GM23248 (cell line): Measurements from ENCODE around the gene EFCAB8. TPM values are rescaled to one million over a fixed set of nuclear protein-coding genes. Genes with fewer than 3 reads are reported as not detected.

Source experiments
- DNase-seq: peaks from one replicate; pipeline ENCODE4 v3.0.0-alpha.2; 2015
- H2AFZ ChIP-seq: fragments of 200-600 bp; sonication (generic); 2 replicates; pipeline ENCODE4 v1.6.1; 2016; ENCODE audit warnings: antibody characterized with exemption
- H3F3A ChIP-seq: fragments of 200-600 bp; sonication (generic); 2 replicates; pipeline ENCODE4 v1.6.1; 2016; ENCODE audit warnings: mild to moderate bottlenecking, antibody characterized with exemption, mixed run types; ENCODE audit not compliant: insufficient read depth
- H3K27ac ChIP-seq: fragments of 200-600 bp; sonication (generic); 2 replicates; pipeline ENCODE4 v1.5.1; 2016; ENCODE audit warnings: mild to moderate bottlenecking
- H3K27me3 ChIP-seq: fragments of 200-600 bp; sonication (generic); replicated peaks from 2 replicates; pipeline ENCODE4 v1.6.1; 2016; ENCODE audit warnings: mild to moderate bottlenecking; ENCODE audit not compliant: insufficient read depth
- H3K36me3 ChIP-seq: fragments of 200-600 bp; sonication (generic); 2 replicates; pipeline ENCODE4 v1.6.1; 2016; ENCODE audit warnings: low read depth, mild to moderate bottlenecking
- H3K4me1 ChIP-seq: fragments of 200-600 bp; sonication (generic); 2 replicates; pipeline ENCODE4 v1.6.1; 2016; ENCODE audit warnings: mild to moderate bottlenecking; ENCODE audit not compliant: insufficient read depth
- H3K4me2 ChIP-seq: fragments of 200-600 bp; sonication (generic); one replicate; pipeline ENCODE4 v1.6.1; 2016; ENCODE audit warnings: mild to moderate bottlenecking; ENCODE audit not compliant: unreplicated experiment
- H3K4me3 ChIP-seq: fragments of 200-600 bp; sonication (generic); 2 replicates; pipeline ENCODE4 v1.5.1; 2016; ENCODE audit warnings: mild to moderate bottlenecking
- H3K79me2 ChIP-seq: fragments of 200-600 bp; sonication (generic); 2 replicates; pipeline ENCODE4 v1.6.1; 2016; ENCODE audit warnings: mild to moderate bottlenecking; ENCODE audit not compliant: insufficient read depth
- H3K9ac ChIP-seq: fragments of 200-600 bp; sonication (generic); 2 replicates; pipeline ENCODE4 v1.6.1; 2016; ENCODE audit warnings: mild to moderate bottlenecking
- H3K9me2 ChIP-seq: fragments of 200-600 bp; sonication (generic); 2 replicates; pipeline ENCODE4 v1.6.1; 2016; ENCODE audit warnings: mixed run types, mild to moderate bottlenecking, moderate library complexity; ENCODE audit not compliant: insufficient read depth
- H3K9me3 ChIP-seq: fragments of 200-600 bp; sonication (generic); one replicate; pipeline ENCODE4 v1.6.1; 2017; ENCODE audit warnings: low read depth
- H4K20me1 ChIP-seq: fragments of 200-600 bp; sonication (generic); 2 replicates; pipeline ENCODE4 v1.6.0; 2016; ENCODE audit not compliant: insufficient read depth
- EZH2 ChIP-seq: fragments of 200-600 bp; sonication (generic); IDR thresholded peaks from 2 replicates; pipeline ENCODE4 v1.6.1; 2018; ENCODE audit warnings: antibody characterized with exemption, mild to moderate bottlenecking; ENCODE audit not compliant: insufficient read depth, poor library complexity, severe bottlenecking
- EZH2phosphoT487 ChIP-seq: fragments of 200-600 bp; sonication (generic); IDR thresholded peaks from 2 replicates; pipeline ENCODE4 v1.6.1; 2018; ENCODE audit warnings: antibody characterized with exemption, moderate library complexity, mild to moderate bottlenecking, low read depth; ENCODE audit not compliant: insufficient read depth
- WGBS, 2 experiments: methylation state at CpG; one replicate each; pipeline ENCODE4 v1.1.6; 2015 to 2017; ENCODE audit warnings: low lambda C conversion rate in 2 of 2, low coverage in 1 of 2; ENCODE audit errors: missing lambda C conversion rate in 2 of 2; 5-methylcytosine and 5-hydroxymethylcytosine counted together
- in situ Hi-C: fragments of 300-500 bp; cut with MboI; formaldehyde crosslinking; loops from 2 replicates; pipeline ENCODE4 v1.15.0; 2020
- polyA plus RNA-seq: library from polyadenylated mRNA; unstranded; fragments of >200 nt; fragmentation: Nextera tagmentation; extraction: Ambion mirVana; gene quantifications from 2 replicates; pipeline ENCODE4 v1.2.1, GENCODE V29; 2016
- total RNA-seq: library from RNA; depleted of rRNA; stranded (reverse); fragments of >200 nt; shearing (Covaris generic); gene quantifications from 2 replicates; pipeline ENCODE4 v1.2.3, GENCODE V29; 2014

The EFCAB8 gene
- total and polyA plus RNA-seq, 2 experiments from 2014 or later: not detected

DNA sequence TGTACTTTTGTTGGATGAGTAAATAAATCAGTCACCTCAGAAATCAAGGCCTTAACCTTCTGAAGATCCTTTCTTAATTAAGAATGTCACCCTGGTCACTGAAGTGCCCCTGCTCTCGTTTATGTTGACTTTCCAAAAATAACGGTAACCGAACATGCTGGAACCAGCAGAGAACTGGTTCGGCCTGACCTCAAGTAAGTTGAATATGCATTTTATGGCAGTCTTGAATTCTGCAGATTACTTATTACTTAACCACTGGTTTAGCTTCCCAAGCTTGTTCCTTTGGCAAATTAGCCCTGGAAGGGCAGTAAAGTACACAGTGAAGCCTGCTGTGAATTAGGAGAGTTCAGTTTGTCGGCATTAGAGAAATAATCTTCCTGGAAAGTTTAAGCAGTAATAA is 26.7 kb upstream of the EFCAB8 start:
- Histone ChIP-seq H3K4me1 (peaks cover 29% of the 10 kb centered on the region), H3K4me3 (no peak overlapping the region), H4K20me1 (peaks cover 8% of the 10 kb centered on the region; the same call in 1 of the 2 replicates), H3K9me2 (no peaks in the 10 kb centered on the region), H3K79me2 (peaks cover 97% of the 10 kb centered on the region), H3K27me3 (no peaks in the 10 kb centered on the region), H3F3A (peaks cover 36% of the 10 kb centered on the region), H3K9ac (no peak overlapping the region), H3K4me2 (no peak overlapping the region), H3K36me3 (peaks cover 43% of the 10 kb centered on the region), H3K9me3 (no peaks in the 10 kb centered on the region), H2AFZ (no peak overlapping the region), H3K27ac (no peak overlapping the region)
- no peak for DNase-seq
- in situ Hi-C loops: no loop called here
- WGBS, 2 experiments: 62 to 68% methylated on average over 5 of the region's 5 CpGs
- TF ChIP-seq EZH2phosphoT487 (no peak), EZH2 (no peak)

DNA sequence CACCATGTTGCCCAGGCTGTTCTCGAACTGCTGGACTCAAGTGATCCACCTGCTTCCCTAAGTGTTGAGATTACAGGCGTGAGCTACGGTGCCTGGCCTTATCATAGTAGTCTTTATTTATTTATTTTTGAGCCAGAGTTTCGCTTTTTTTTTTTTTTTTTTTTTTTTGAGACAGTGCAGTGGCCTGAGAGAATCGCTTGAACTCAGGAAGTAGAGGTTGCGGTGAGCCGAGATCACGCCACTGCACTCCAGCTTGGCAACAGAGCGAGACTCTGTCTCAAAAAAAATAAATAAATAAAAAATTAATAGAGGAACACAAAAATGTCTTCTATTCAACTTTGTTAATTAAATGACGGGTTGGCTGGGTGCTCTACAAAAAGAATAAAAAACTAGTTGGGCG is 26.1 kb upstream of the EFCAB8 start:
- TF ChIP-seq EZH2 (no peak), EZH2phosphoT487 (no peak)
- peaks cover 29% of the 10 kb centered on the region for H3K4me1 ChIP-seq
- no peaks in the 10 kb centered on the region for H3K27me3 ChIP-seq
- no peak overlapping the region for H3K4me2 ChIP-seq
- H4K20me1 ChIP-seq: peaks cover 8% of the 10 kb centered on the region; the same call in 1 of the 2 replicates
- WGBS, 2 experiments: 96 to 97% methylated on average over 11 of the region's 11 CpGs
- H3F3A ChIP-seq: peaks cover 36% of the 10 kb centered on the region
- H3K9ac ChIP-seq: no peak overlapping the region
- no peak overlapping the region for H2AFZ ChIP-seq
- in situ Hi-C loops: no loop called here
- no peak overlapping the region for H3K27ac ChIP-seq
- H3K36me3 ChIP-seq: peaks cover 43% of the 10 kb centered on the region
- no peaks in the 10 kb centered on the region for H3K9me3 ChIP-seq
- no peaks in the 10 kb centered on the region for H3K9me2 ChIP-seq
- H3K79me2 ChIP-seq: peaks cover 97% of the 10 kb centered on the region
- no peak for DNase-seq
- no peak overlapping the region for H3K4me3 ChIP-seq

DNA sequence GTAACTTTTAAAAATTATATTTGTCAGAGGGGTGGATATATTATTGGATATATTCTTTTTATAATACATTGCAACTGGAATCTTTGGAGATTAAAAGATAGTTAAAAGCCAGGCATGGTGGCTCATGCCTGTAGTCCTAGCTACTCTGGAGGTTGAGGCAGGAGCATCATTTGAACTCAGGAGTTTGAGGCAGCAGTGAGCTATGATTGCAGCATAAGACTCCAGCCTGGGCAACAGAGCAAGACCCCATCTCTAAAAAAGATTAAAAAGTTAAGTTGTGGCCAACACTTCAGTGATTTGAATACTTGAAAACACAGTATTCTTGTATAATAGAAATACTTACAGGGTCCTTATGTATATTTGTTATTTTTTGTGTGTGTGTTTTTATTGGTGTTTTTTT is 23.8 kb upstream of the EFCAB8 start:
- DNase-seq: no peak
- TF ChIP-seq EZH2 (no peak), EZH2phosphoT487 (no peak)
- no peak overlapping the region for H2AFZ ChIP-seq
- in situ Hi-C loops: no loop called here
- H3K9ac ChIP-seq: no peak overlapping the region
- peaks cover 99% of the 10 kb centered on the region for H3K79me2 ChIP-seq
- H3K9me2 ChIP-seq: no peaks in the 10 kb centered on the region
- H3K4me3 ChIP-seq: no peak overlapping the region
- peaks cover 18% of the 10 kb centered on the region for H3F3A ChIP-seq
- peaks cover 6% of the 10 kb centered on the region for H3K4me1 ChIP-seq
- peaks cover 3% of the 10 kb centered on the region; the same call in 1 of the 2 replicates for H4K20me1 ChIP-seq
- H3K36me3 ChIP-seq: peaks cover 58% of the 10 kb centered on the region
- no peak overlapping the region for H3K27ac ChIP-seq
- no peak overlapping the region for H3K4me2 ChIP-seq
- H3K9me3 ChIP-seq: no peaks in the 10 kb centered on the region
- H3K27me3 ChIP-seq: no peaks in the 10 kb centered on the region

DNA sequence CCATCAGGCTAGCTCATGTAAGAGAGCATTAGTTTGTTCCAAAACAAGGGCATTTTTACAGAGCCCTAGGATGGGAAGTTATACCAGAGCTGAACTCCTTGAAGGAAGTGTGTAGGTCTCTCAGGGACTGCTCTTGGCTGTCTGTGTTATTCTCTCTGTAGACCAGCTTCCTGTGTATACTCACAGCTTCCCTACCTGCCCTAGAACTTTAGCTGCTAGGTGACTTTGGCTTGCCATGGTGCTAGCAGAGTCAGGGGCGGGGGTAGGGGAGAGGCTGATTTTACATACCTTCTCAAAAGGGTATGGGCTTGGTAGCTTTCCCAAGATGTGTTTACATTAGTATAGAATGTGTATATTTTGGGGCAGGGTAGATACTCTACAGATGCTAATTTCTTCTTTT is 21.6 kb upstream of the EFCAB8 start:
- in situ Hi-C loops: no loop called here
- DNase-seq: no peak
- no peak for TF ChIP-seq EZH2
- TF ChIP-seq EZH2phosphoT487: no peak
- H3K36me3 ChIP-seq: peaks cover 55% of the 10 kb centered on the region
- H3K9me3 ChIP-seq: no peaks in the 10 kb centered on the region
- H3K27me3 ChIP-seq: no peaks in the 10 kb centered on the region
- H3K4me2 ChIP-seq: no peak overlapping the region
- H3K79me2 ChIP-seq: peaks cover 97% of the 10 kb centered on the region
- H2AFZ ChIP-seq: no peak overlapping the region
- no peak overlapping the region for H3K9ac ChIP-seq
- no peaks in the 10 kb centered on the region for H3K9me2 ChIP-seq
- 0 out of 2 replicates have a peak, but pooled peaks cover under 1% of the 10 kb centered on the region for H3F3A ChIP-seq
- H4K20me1 ChIP-seq: peaks cover under 1% of the 10 kb centered on the region; the same call in 1 of the 2 replicates
- H3K27ac ChIP-seq: no peak overlapping the region
- no peak overlapping the region for H3K4me3 ChIP-seq
- no peaks in the 10 kb centered on the region for H3K4me1 ChIP-seq
- WGBS, 2 experiments: 94 to 95% methylated on average over 1 of the region's 1 CpG
